K562 (cell line): ENCODE data around the gene LYST.

Experiments used
- CREB5 ChIP-seq: fragments of 250-450 bp; sonication (Bioruptor Pico); IDR thresholded peaks from 2 replicates; pipeline ENCODE4 v1.5.0; 2020; ENCODE audit warnings: mild to moderate bottlenecking
- MAFF ChIP-seq: IDR thresholded peaks from 2 replicates; pipeline ENCODE4 v1.6.1; 2012; ENCODE audit warnings: low read length, improper control_type of control experiment
- REST ChIP-seq, 2 experiments: fragments of 450-650 bp; formaldehyde crosslinking in 1 of 2; IDR thresholded peaks; 2 replicates each; pipeline versions ENCODE4 v1.4.0 to v1.6.1; 2014 to 2020; ENCODE audit warnings: mild to moderate bottlenecking in 2 of 2, borderline replicate concordance in 1 of 2, low read depth in 1 of 2
- ZBTB7A ChIP-seq: IDR thresholded peaks from 2 replicates; pipeline ENCODE4 v1.6.1; 2011; ENCODE audit warnings: low read depth, mild to moderate bottlenecking, low read length, moderate library complexity, borderline replicate concordance; ENCODE audit not compliant: control insufficient read depth
- ZFP91 ChIP-seq: sonication (generic); formaldehyde crosslinking; IDR thresholded peaks from 2 replicates; pipeline ENCODE4 v1.8.0; 2022; ENCODE audit warnings: mild to moderate bottlenecking, missing genetic modification reagents

- no peak for TF ChIP-seq ZFP91 (CRISPR knock-in tag)
- TF ChIP-seq REST (IDR thresholded peaks at IDR 0.05; ENCODE audit: borderline replicate concordance): no peak
- TF ChIP-seq REST (CRISPR knock-in tag; IDR thresholded peaks at IDR 0.05; ENCODE audit: low read depth): no peak
- TF ChIP-seq MAFF: no peak
- no peak for TF ChIP-seq ZBTB7A
- TF ChIP-seq CREB5: no peak
Measured at GRCh38 chr1:235817101-235817728, 49.5 kb downstream of the LYST start.
